Sciatic nerve (tissue), 2 donors: Measurements from ENCODE around the gene MPIG6B. TPM values are rescaled to one million over a fixed set of nuclear protein-coding genes. Genes with fewer than 3 reads are reported as not detected.

Source experiments
- ATAC-seq: fragments of 200-7000 bp; cut with Tn5 transposase; one replicate; pipeline ENCODE4 v1.9.1; 2020; ENCODE audit warnings: mild to moderate bottlenecking, moderate library complexity
- DNase-seq: peaks from one replicate; pipeline ENCODE4 v3.0.0-alpha.2; 2020; ENCODE audit warnings: low spot score
- intact Hi-C: fragments of 100-400 bp; cut with DNase I; formaldehyde crosslinking; loops from one replicate; pipeline ENCODE4 v1.14.2; 2022
- total RNA-seq: library from RNA; stranded (reverse); fragmentation: NEBNext Ultra II Directional; extraction: Animal tissue kit (Norgen Biotek cat#: 25700); gene quantifications from one replicate; pipeline ENCODE4 v1.2.1, GENCODE V29; 2021
- donor health status: DM: no; HTN: no; CAD: no.
- donor health status: DM: no; HTN: no; CAD: no.

MPIG6B gene
- total RNA-seq, 1 donor from 2014 or later, result 0.62 TPM

DNA sequence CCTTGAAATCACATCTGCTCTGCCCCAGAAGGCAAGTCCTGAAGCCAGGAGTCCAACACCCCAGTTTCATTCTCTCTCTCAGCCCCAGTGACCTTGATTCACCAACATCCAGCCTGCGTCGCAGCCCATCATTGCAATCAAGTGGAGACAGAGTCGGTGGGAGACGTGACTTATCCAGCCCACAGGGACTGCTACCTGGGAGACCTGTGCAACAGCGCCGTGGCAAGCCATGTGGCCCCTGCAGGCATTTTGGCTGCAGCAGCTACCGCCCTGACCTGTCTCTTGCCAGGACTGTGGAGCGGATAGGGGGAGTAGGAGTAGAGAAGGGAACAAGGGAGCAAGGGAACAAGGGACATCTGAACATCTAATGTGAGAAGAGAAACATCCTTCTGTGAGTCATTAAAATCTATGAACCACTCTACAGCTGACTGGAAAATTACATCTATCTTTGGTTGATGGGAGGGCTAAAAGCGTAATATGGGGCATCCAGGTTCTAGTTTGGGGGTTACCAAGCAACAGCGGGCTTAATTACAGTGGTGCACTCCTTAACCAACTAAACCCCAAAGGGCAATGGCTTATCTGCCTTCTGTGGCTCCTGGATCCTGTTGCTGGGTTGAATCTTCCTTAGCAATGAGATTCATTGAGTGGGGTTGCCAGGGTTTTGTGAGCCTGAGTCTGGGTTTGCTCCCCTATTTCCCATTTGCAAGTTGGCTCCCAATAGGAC, 5.5 kb upstream of the MPIG6B start:
- no peak for DNase-seq
- intact Hi-C loops, result no loop called here
- no peak for ATAC-seq

DNA sequence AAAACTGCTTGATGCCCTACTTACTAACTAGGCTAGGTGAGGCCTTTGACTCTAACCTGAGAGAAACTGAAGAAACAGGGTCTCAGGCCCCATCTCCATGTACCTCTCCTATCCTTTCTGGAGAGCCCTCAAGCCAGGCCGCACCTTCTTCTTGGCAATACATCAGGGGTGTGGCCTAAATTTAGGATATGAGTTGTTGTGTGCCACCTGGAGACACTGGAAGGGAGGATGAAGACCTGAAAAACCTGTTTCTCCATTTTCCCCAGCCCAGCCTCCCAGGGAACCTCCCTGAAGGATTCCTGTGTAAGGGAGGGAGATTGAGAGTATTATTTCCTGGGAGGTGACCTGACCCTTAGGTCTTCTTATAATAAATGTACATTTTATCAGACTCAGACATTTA, 4.9 kb upstream of the MPIG6B start:
- ATAC-seq (no peak), DNase-seq (no peak)
- intact Hi-C loops, result no loop called here

DNA sequence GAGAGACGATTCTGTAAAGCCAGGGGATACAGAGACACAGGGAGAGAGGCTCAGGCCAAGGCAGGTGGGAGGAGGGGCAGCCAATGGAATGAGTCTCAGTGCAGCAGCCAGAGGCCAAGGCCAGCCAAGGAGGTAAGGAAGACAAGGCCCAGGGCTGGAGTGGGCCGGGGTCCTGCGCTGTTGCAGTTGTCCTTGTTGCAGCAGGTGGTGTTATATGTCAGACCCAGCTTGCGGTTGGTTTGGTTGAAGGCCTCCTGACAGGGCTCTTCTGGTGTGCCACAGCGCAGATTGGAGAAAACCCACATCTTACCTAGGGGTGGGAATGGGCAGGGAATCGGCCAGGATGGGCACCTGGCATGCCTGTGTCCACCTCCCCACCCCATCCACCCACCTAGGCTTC, 4.2 kb upstream of the MPIG6B start:
- DNase-seq (no peak), ATAC-seq (no peak)
- intact Hi-C loops, result no loop called here

DNA sequence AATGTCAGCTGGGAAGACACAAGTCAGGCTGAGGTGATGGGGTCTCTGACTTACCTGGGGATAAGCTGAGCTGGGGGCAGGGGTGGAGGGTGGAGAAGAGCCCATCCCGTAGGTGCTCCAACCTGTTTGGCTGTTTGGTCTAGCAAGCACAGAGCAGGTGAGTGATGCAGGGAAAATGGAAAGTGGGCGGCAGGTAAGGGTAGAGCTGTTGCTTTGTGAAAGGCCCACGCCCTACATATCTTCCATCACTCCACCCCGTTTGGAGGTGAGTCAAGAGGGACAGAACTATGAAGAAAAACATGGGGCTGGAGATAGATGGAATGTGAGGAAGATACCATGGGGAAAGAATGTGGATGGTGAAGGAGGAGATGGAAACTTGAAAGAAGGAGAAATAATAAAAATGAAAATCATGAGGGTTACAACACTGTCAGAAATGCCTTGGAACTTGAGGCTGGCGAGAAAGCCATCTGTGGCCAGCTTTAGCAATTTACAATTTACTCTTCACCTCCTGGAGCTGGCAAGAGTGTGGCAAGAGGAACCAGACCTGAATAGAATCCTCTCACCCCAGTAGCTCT, 2.9 kb upstream of the MPIG6B start:
- DNase-seq, result no peak
- intact Hi-C loops, result loop anchor here (10.0 kb wide), 1 partner anchor 115 kb away; no protein-coding TSS in a partner anchor
- no peak for ATAC-seq

DNA sequence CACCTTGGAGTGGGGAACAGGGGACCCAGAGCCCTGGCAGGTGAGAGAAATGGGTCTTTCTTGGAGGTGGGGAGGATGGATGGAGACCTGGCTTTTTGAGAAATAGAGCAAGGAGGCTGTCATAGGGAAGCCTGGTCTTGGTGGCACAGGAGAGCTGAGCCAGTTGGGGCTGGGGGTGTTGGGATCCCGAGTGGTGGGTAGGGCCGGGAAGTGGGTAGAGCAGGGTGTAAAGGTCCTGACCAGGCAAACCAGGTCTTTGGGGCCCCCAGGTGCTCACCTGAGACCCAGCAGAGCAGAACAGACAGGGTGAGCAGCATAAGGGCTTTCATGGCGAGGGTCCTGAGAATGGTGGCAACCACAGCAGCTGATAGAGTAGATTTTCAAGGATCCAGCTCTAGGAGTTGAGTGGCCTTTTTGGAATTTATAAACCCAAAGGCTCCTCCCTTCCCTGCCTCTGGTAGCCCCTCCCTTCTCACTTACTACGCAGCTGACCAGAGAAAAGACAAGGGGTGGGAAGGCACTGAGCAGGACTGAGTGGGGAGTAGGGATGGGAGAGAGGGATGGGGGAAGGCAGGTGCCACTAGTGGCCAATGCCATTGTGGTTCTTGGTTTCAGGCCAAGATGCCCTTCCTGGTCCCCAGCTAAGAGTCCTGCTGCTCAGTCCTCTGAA, 1.7 kb upstream of the MPIG6B start, which contains the start of gene LY6G6C:
LY6G6C (minus strand) TSS at position 396 of the 670 bp plus-strand sequence; CDS start at position 329, 67 bp downstream.
- no peak for DNase-seq
- intact Hi-C loops, result loop anchor here (10.0 kb wide), 1 partner anchor 113 kb away; no protein-coding TSS in a partner anchor
- ATAC-seq, result no peak

DNA sequence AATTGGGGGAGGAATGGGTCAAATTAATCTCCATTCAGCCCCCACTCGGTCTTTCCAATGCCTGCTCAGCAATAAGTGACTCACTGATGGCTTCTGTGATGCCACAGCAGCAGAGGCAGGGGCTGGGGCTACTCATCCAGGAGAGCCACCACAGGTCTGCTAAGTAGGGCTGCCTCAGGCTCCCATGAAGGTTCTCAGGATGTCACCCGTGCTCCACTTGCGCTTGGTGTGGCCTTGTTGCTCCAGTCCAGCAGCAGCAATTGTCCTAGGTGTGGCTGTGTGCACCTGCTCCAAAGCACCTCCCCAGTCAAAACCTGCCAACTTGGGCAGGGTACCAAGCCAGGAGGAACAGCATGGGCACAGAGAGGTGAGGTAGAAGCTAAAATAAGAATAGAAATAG, 1.0 kb upstream of the MPIG6B start:
- DNase-seq (no peak), ATAC-seq (no peak)
- intact Hi-C loops, result loop anchor here (10.0 kb wide), 1 partner anchor 113 kb away; no protein-coding TSS in a partner anchor

DNA sequence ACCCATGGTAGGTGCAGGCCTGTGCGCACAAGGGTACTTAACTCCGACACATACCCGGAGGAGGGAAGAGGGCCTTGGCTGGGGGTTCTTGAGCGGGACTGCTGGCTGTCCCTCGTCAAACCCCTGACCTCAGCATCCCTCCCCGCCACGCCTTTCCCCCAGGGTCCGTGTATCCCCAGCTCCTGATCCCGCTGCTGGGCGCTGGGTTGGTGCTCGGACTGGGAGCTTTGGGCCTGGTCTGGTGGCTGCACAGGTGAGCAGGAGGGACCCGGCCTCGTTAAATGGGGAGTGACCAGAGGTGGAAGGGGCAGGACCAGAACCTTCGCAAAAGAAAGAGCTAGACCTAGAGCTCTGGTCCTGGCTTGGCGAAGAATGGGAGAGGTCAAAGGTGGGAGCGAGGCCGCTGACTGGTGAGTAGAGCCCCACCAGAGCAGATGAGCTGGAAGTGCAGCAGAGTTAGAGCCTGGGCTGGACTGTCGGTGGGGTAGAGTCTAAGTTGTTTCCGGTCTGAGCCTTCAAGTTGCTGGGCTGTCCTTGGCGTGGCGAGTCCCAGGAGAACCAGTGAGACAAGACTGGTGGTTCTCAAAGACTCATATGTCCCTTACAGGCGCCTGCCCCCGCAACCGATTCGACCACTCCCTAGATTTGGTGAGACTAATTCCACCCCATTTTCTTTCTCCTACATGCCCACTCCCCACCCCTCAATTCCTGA, 963 bp downstream of the MPIG6B start:
- DNase-seq, result no peak
- no peak for ATAC-seq
- intact Hi-C loops, result loop anchor here (10.0 kb wide), 1 partner anchor 111 kb away; no protein-coding TSS in a partner anchor

DNA sequence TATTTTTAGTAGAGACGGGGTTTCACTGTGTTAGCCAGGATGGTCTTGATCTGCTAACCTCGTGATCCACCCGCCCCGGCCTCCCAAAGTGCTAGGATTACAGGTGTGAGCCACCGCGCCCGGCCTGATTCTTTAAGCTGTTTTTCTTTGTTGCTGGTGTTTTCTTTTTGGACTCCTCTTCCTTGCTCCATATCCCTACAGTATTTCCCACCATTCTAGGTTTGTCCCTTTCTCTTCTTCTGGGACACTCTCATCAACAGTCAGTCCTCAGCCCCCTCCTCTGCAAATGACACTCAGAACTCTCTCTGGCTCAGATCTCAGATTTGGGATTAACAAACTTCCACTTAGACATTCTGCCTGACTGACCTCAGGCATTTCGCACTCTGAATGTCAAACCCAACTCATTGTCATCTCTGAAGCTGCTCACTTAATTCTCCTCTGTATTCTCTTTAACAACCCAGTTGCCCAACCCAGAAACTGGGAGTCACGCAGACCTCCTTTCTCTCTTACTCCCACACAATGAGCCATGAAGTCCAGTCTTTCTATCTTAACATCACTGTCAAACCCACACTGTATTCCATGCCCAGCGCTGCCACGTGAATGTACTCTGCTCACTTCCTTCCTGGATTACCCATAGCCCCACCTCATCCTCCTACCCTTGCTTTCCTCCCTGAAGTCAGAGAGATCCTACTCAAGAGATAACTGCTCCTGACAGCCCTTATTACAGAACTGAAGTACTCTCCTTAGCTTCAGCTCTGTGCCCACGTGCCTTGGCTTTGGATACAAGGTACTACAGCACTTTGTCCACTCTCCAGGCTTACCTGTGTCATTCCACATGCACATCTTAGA, 2.6 kb downstream of the MPIG6B start:
- intact Hi-C loops, result loop anchor here (10.0 kb wide), 1 partner anchor 109 kb away; no protein-coding TSS in a partner anchor
- DNase-seq (no peak), ATAC-seq (no peak)

DNA sequence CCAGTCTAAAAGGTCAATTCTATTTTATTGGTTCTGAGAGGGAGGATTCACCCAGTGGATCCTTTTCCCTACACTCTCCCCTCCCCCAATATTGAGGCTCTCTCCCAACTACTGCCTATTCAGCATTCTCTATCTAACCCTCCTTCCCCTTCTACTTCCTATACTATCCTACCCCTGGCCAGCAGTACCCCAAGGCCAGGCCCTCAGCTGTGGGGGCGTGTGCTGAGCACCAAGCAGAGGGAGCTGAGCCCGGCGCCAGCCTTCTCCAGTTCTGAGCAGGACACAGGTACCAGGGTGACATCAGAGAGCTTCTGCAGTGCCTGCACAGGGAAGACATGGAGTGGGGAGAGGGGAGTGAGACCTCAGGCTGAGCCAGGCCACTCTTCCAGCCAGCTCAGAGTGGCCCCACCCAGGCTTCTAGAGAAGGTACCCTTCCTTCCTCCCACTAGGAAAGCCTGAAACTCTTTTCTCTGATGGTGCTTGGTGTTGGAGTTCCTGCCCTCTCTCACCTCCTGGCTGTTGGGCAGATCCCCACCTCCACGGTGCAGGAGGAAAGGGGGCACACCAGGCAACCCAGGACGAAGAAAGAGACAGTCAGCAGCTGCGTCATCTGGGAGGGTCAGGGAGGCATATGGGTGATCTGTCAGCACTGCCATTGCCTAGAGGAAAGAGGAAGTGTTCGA, 4.0 kb downstream of the MPIG6B start:
- ATAC-seq, result no peak
- no peak for DNase-seq
- intact Hi-C loops, result loop anchor here (10.0 kb wide), 1 partner anchor 108 kb away; no protein-coding TSS in a partner anchor

DNA sequence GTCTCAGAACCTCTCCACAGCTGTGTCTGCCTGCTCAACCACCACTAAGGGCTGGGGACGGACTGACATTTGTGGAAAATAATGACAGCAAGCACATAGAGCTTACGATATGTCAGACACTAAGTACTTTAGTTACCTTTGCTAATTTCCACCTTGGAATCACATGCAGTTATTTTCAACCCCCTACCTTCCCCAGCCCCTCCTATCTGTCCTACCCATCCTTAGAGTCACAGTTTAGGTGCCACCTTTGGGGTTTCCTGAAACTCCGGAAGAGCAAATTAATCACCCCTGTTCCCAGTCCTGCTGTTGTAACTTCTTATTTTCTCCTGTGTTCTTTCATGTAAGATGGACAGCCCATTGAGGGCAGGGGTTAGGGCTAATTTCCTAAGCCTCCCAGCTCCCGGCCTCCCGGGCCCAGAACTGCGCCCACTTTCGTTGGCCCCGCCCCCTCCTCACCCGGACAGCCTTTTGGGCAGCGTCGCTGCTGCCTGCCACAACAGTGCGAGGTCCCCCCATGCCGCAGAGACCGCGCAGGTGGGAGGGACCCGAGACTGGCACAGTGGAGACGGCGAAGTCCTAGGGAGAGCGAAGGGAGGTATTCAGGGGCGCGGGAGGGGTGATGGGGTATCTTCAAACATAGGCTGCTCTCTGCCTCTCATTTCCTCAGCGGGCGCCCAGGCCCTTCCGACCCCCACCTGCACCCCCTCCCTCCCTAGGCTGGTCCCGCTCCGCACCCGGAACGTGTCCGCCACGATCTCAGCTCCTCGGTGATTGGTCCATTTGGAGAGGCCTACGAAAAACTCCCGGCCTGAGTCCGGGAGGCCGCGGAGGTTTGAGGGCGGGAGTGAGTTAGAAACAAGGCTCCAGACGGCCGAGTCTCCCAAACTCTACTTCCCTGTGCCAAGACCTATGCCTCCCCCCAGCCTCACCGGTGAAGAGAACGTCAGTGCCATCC, 4.8 kb downstream of the MPIG6B start:
- intact Hi-C loops, result loop anchor here (10.0 kb wide), 1 partner anchor 107 kb away; no protein-coding TSS in a partner anchor
- no peak for ATAC-seq
- DNase-seq, result no peak

DNA sequence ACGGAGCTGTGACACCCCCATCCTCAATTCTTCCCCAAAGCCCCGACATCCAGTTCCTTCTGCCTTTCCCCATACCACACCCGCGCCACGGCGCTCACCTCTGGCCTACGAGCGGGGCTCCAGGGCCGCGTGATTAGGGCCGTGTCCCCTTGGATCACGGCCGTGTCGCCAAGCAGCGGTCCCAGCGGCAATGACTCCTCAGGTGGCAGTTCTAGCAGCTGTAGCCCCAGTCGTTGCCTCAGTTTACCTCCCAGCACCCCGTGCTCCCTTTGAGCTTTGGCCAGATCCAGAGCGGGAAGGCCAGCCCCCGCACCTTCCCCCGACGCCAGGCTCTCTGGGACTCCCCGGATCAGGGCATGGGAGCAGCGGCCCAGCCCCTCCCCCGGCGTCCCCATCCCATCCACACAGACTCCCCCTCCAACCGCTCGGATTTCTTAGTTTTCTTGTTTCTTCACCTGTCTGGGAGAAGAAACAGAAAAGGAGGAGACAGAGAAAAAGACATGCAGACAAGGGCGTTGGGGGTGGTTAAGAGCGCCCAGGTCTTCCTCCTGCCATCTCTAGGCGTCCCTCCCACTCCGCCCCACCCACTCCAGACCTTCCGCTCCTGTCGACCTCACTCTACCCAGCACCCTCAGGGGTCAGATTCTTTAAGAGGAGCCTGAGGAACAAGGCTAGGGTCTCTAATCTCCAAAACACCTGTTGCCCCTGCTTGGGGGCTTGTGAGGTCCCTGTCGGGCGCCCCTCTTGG, 5.8 kb downstream of the MPIG6B start, which contains the start of gene DDAH2:
DDAH2 (minus strand) TSS at position 533 of the 748 bp plus-strand sequence; CDS start at position 395, 138 bp downstream.
- DNase-seq, result no peak
- intact Hi-C loops, result loop anchor here (10.0 kb wide), 1 partner anchor 106 kb away; no protein-coding TSS in a partner anchor
- ATAC-seq, result peak; percentile 57

DNA sequence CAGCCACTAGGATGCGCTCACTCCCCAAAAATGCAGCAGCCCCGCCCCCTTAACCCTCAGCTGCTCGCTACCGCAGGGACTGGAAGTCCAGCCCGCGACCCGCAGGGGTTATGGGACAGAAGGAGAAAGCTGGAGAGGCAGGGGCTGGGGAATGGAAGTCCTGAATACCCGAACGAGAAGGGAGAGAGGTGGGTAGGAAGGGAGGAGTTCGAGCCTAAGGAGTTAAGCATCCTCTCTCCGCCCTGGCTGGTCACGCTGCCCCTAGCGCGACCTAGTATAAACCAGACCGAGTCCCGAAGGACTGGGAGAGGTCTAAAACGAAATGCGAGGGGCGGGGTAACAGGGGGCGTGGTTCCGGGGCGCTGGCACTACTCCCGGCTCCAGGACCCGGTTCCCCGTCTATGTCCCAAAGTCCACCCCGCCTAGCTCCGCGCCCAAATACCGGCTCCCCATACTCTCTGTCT, 6.4 kb downstream of the MPIG6B start:
- peak; percentile 98 for DNase-seq
- intact Hi-C loops, result loop anchor here (10.0 kb wide), 1 partner anchor 105 kb away; no protein-coding TSS in a partner anchor
- ATAC-seq, result peak; percentile 94

DNA sequence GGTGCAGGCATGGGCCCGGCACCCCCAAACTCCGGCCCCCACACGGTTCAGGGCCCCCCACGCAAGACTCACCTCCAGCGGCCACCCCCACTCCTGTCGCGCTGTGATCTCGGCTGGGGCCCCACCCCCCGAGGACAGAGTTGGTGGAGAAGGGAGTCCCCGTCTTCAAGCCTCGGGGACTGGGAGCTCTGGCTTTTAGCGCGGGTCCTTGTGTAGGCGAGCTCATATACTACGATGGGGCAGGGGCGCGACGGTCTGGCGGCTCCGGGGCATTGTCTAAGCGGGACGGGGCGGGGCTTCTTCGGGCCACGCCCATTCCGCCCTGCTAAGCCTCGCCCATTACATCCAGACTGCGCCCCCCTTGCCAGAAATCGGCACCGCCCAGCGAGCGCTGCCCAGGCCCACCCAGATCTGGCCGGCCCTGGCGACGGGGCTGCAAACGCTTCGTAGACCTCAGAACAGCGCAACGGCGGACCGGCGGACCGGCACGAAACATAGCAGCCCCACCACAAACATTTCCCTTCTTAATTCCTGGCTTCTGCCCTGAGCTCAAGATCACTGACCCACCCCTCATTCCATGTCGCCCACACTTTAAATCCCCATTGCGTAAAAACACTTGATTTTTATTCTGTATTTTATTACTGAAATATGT, 6.9 kb downstream of the MPIG6B start:
- intact Hi-C loops, result loop anchor here (10.0 kb wide), 2 partner anchors 105 to 165 kb away; partner anchors contain the start of gene EHMT2
- DNase-seq (peak; percentile 96), ATAC-seq (peak; percentile 91)

DNA sequence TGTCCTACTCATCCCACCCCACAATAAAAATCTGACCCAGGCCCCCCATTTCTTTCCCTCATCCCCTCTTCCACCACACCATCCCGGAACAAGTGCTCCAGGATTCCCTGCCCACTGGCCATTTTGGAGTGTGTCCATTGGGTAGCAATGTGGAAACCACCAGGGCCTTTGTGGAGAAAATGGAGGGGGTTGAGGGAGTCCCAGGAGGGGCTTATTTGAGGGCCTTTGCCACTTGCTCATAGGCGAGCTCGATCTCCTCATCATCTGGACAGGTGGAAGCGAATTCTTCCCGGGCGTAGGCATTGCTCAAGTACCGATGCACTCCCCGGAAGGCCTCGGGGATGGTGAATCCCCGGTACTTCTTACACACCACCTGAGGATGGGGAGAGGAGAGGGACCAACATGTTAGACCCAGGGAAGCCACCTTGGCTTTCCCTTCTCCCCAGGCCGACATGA, 7.5 kb downstream of the MPIG6B start:
- ATAC-seq (no peak), DNase-seq (no peak)
- intact Hi-C loops, result loop anchor here (10.0 kb wide), 1 partner anchor 164 kb away; the partner anchor contains the start of gene EHMT2

DNA sequence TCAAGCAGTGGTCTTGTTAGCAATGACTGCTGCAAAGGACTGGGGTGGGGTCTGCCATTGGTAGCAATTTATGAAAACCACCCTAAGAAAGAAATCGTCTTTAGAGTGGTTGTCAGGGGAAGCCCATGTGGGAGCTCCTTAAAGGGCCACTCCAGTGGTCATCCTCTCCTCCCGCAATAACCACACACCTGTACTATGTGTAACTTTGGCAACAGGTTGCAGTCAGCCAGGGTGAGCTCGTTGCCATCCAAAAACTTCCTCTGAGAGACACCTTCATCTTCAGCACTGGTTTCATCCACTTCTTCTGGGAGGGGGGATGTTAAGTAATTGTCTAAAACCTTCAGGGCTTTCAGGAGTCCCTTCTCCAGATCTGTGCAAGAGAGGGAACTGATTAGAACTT, 8.9 kb downstream of the MPIG6B start:
- ATAC-seq (no peak), DNase-seq (no peak)
- intact Hi-C loops, result loop anchor here (10.0 kb wide), 1 partner anchor 163 kb away; the partner anchor contains the start of gene EHMT2
